ENCODE data around the gene PDE4B.

GRCh38 chr1:66050633-66051032, 257.9 kb downstream of the PDE4B start:
- TF ChIP-seq CTCF (IDR thresholded peaks at IDR 0.05; ENCODE audit: low read depth, low read length), result no peak
- no peak for TF ChIP-seq EZH2phosphoT487 (IDR thresholded peaks at IDR 0.05; ENCODE audit: low read depth)
